Heart right ventricle (tissue), 16 donors: Measurements from ENCODE around the gene ALG1L2. TPM values are rescaled to one million over a fixed set of nuclear protein-coding genes. Genes with fewer than 3 reads are reported as not detected.
"Not testable (repeated sequence)": the region's sequence is repeated elsewhere in the genome, so short reads cannot be mapped to it uniquely, and the experiment has no call there.

Experiments
- ATAC-seq, 8 donors: fragments of 200-7000 bp; cut with Tn5 transposase; one replicate each; pipeline ENCODE4 v1.9.1; 2020; ENCODE audit warnings: mild to moderate bottlenecking in 8 of 8, moderate library complexity in 8 of 8, moderate number of reproducible peaks in 1 of 8
- DNase-seq, 2 donors: peaks; one replicate each; pipeline ENCODE4 v3.0.0-alpha.2; 2020
- H3K27ac ChIP-seq, 10 donors: fragments of 200-600 bp; sonication (generic) in 2 of 10; one replicate each; pipeline versions ENCODE4 v1.5.0 to v1.8.0; 2020 to 2022; ENCODE audit warnings: mild to moderate bottlenecking in 3 of 10
- H3K27me3 ChIP-seq, 7 donors: fragments of 200-600 bp; one replicate each; pipeline ENCODE4 v1.8.0; 2021 to 2022; ENCODE audit warnings: mild to moderate bottlenecking in 2 of 7
- H3K36me3 ChIP-seq, 9 donors: fragments of 200-600 bp; sonication (generic) in 1 of 9; one replicate each; pipeline versions ENCODE4 v1.5.0 to v1.8.0; 2020 to 2022; ENCODE audit warnings: mild to moderate bottlenecking in 2 of 9
- H3K4me1 ChIP-seq, 9 donors: fragments of 200-600 bp; sonication (generic) in 1 of 9; one replicate each; pipeline versions ENCODE4 v1.5.0 to v1.8.0; 2020 to 2022; ENCODE audit warnings: mild to moderate bottlenecking in 4 of 9
- H3K4me3 ChIP-seq, 10 donors: fragments of 200-600 bp; sonication (generic) in 2 of 10; one replicate each; pipeline versions ENCODE4 v1.5.0 to v1.8.0; 2020 to 2022; ENCODE audit warnings: mild to moderate bottlenecking in 7 of 10, moderate library complexity in 2 of 10
- H3K9me3 ChIP-seq, 11 donors: fragments of 200-600 bp in 10 of 11; sonication (generic) in 2 of 11; one replicate each; pipeline versions ENCODE4 v1.5.0 to v1.8.0; 2013 to 2022; ENCODE audit warnings: mild to moderate bottlenecking in 2 of 11, control low read depth in 1 of 11, moderate library complexity in 1 of 11
- CTCF ChIP-seq, 9 donors: fragments of 200-600 bp; sonication (generic) in 2 of 9; IDR thresholded peaks; one replicate each; pipeline versions ENCODE4 v1.5.0 to v1.8.0; 2021 to 2022; ENCODE audit warnings: antibody characterized with exemption in 9 of 9, mild to moderate bottlenecking in 5 of 9, moderate library complexity in 1 of 9
- WGBS, 2 donors: extraction: QIAGEN DNeasy Blood & Tissue Kit; methylation state at CpG; one replicate each; pipeline ENCODE4 v1.1.7; 2013; ENCODE audit warnings: inconsistent platforms in 1 of 2; 5-methylcytosine and 5-hydroxymethylcytosine counted together
- intact Hi-C, 10 donors: fragments of 100-400 bp; cut with DNase I; formaldehyde crosslinking; loops; one replicate each; pipeline versions ENCODE4 v1.11.1 to v1.14.2; 2022
- polyA plus RNA-seq, 2 donors: library from polyadenylated mRNA; stranded (reverse); fragments of 200-250 nt; gene quantifications; one replicate each; pipeline ENCODE4 v1.2.3, GENCODE V29; 2013
- total RNA-seq, 10 donors: library from RNA; stranded (reverse); fragmentation: NEBNext Ultra II Directional in 3 of 10; extraction: Animal tissue kit (Norgen Biotek cat#: 25700) in 3 of 10; gene quantifications; one replicate each; pipeline versions ENCODE4 v1.2.1 to v1.2.4, GENCODE V29; 2021 to 2023
- donor health status: Arrhythmogenic right ventricular cardiomyopathy.
- donor health status: ischemic (EF 13 %, LVEDD 7.1; RV severe dilation, severe dysfunction).
- donor health status: healthy with polysubstance abuse.
- donor health status: DM: no; HTN: yes; CAD: no.
- donor health status: DM: no; HTN: no; CAD: no.
- donor health status: ischemic (EF 25% LVEDD 6.9; RV normal size, moderate dysfunction).
- donor health status: ischemic (EF 25% LVEDD 5.7; RV mildly dilated, moderate dysfunction).
- donor health status: healthy.
- donor health status: DM: yes; HTN: yes; CAD: no.
- donor health status: Ischemic cardiomyopathy.
- donor health status: ischemic (EF 35%, LVEDD 5.7; RV mildly dilated, moderate dysfunction).
- donor health status: nonischemic (EF 11% LVEDD 7.7; RV severe dilation, severe dysfunction).
- donor health status: DM: yes; HTN: yes; CAD: no.
- donor health status: PGD.
- donor health status: ischemic (EF 29% LVEDD 5.4; RV normal size, mild dysfunction).
- donor health status: nonischemic (EF 23%, LVEDD 6.1; RV moderate dilation, normal function).

Gene ALG1L2
- total and polyA plus RNA-seq, 12 donors, result not detected

GRCh38 chr3:130143648-130144327 lies 62.2 kb downstream of the ALG1L2 start:
- H3K27ac ChIP-seq, H3K9me3 ChIP-seq, H3K4me1 ChIP-seq, H3K4me3 ChIP-seq, H3K36me3 ChIP-seq, DNase-seq, ATAC-seq, H3K27me3 ChIP-seq, intact Hi-C loops: not testable (repeated sequence)
- TF ChIP-seq CTCF (IDR thresholded peaks at IDR 0.05), result peak in 7 of 9 donors; percentile 20 to 54 (median 31)
- 68 to 75% methylated on average over 13 of the region's 13 CpGs for WGBS, 2 donors

GRCh38 chr3:130144328-130144650 lies 62.7 kb downstream of the ALG1L2 start:
- intact Hi-C loops, H3K27ac ChIP-seq, ATAC-seq, H3K9me3 ChIP-seq, H3K4me3 ChIP-seq, H3K27me3 ChIP-seq, H3K4me1 ChIP-seq, H3K36me3 ChIP-seq, DNase-seq: not testable (repeated sequence)
- WGBS, 2 donors, result 91 to 92% methylated on average over 9 of the region's 9 CpGs

GRCh38 chr3:130145456-130145855 lies 63.8 kb downstream of the ALG1L2 start:
- WGBS, 2 donors, result 73 to 84% methylated on average over 5 of the region's 5 CpGs
- ATAC-seq, intact Hi-C loops: not testable (repeated sequence)

GRCh38 chr3:130146465-130146864 lies 64.8 kb downstream of the ALG1L2 start:
- H3K27ac ChIP-seq, ATAC-seq, H3K4me3 ChIP-seq, H3K27me3 ChIP-seq, intact Hi-C loops, H3K9me3 ChIP-seq, DNase-seq, H3K36me3 ChIP-seq, H3K4me1 ChIP-seq: not testable (repeated sequence)
- 51 to 59% methylated on average over 6 of the region's 6 CpGs for WGBS, 2 donors

More at GRCh38 chr3:130145456-130145855, 63.8 kb downstream of the ALG1L2 start:
- not testable (repeated sequence) for H3K4me3 ChIP-seq, H3K4me1 ChIP-seq, H3K36me3 ChIP-seq, DNase-seq, H3K27me3 ChIP-seq, H3K9me3 ChIP-seq, H3K27ac ChIP-seq

Other genes starting within 250 kb of the ALG1L2 start
- gene TMCC1, start 188.1 kb upstream of the ALG1L2 start, total RNA-seq, result 10 to 100 TPM; 23.5 to 36.0 (median 28.1) TPM
- 10 to 100 TPM in 1 of 2 donors, 1 to 10 TPM in 1; 5.3 to 13.2 TPM for gene TMCC1, start 188.1 kb upstream of the ALG1L2 start, polyA plus RNA-seq
- gene TRH, start 107.1 kb upstream of the ALG1L2 start, total RNA-seq, result under 1 TPM in 1 of 10 donors, not detected in 9; 0.28 TPM
- gene TRH, start 107.1 kb upstream of the ALG1L2 start, polyA plus RNA-seq, result under 1 TPM in 1 of 2 donors, not detected in 1; 0.01 TPM